Measurements from ENCODE around the gene SLC43A2. TPM values are rescaled to one million over a fixed set of nuclear protein-coding genes. Genes with fewer than 3 reads are reported as not detected.

Gene SLC43A2
- total and polyA plus RNA-seq, 10 of the 15 experiments (the other 5 are each of a cell fraction or from before 2014, with no cell fraction given), result 0.03 to 14.0 (median 5.3) TPM

GRCh38 chr17:1628856-1629503 lies 346 bp upstream of the SLC43A2 start (continued):
- TF ChIP-seq, protein P1, sequence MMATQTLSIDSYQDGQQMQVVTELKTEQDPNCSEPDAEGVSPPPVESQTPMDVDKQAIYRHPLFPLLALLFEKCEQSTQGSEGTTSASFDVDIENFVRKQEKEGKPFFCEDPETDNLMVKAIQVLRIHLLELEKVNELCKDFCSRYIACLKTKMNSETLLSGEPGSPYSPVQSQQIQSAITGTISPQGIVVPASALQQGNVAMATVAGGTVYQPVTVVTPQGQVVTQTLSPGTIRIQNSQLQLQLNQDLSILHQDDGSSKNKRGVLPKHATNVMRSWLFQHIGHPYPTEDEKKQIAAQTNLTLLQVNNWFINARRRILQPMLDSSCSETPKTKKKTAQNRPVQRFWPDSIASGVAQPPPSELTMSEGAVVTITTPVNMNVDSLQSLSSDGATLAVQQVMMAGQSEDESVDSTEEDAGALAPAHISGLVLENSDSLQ (IDR thresholded peaks at IDR 0.05), result no peak
- TF ChIP-seq HDAC6 (IDR thresholded peaks at IDR 0.05; ENCODE audit: unreplicated experiment) (no peak), SP1 (IDR thresholded peaks at IDR 0.05; ENCODE audit: low read depth, low read length) (no peak), HSF1 (IDR thresholded peaks at IDR 0.05; ENCODE audit: low read depth, low read length) (no peak), MYC (IDR thresholded peaks at IDR 0.05; ENCODE audit: insufficient read depth, insufficient read length, insufficient replicate concordance, low read length, severe bottlenecking) (no peak), DPF2 (IDR thresholded peaks at IDR 0.05) (peak; percentile 75), RBBP5 (conservative IDR thresholded peaks at IDR 0.05) (no peak), BHLHE40 (IDR thresholded peaks at IDR 0.05; ENCODE audit: borderline replicate concordance in 1 of 2, low read depth in 2 of 2, low read length in 1 of 2) (peak in 1 of 2 experiments; percentile 48; a peak in 2 of 4 replicates), E2F4 (IDR thresholded peaks at IDR 0.05; ENCODE audit: low read depth, low read length) (no peak; the same call in 1 of the 2 replicates), NR2C1 (IDR thresholded peaks at IDR 0.05) (peak; percentile 63), YY1 (IDR thresholded peaks at IDR 0.05; ENCODE audit: low read depth, low read length) (peak; percentile 15; the same call in 1 of the 2 replicates), SPI1 (IDR thresholded peaks at IDR 0.05; ENCODE audit: borderline replicate concordance, insufficient read depth, low read depth, low read length) (no peak), ZNF274 (IDR thresholded peaks at IDR 0.05; ENCODE audit: insufficient read depth, insufficient read length) (no peak), ZNF592 (IDR thresholded peaks at IDR 0.05) (peak; percentile 83), SREBF2 (IDR thresholded peaks at IDR 0.05; ENCODE audit: low read length) (no peak), POLR2A (IDR thresholded peaks at IDR 0.05; ENCODE audit: low read depth, low read length) (peak; percentile 70), ZNF24 (IDR thresholded peaks at IDR 0.05) (0 out of 2 replicates have a peak, but pooled peaks have one; percentile 42), CHD4 (IDR thresholded peaks at IDR 0.05) (no peak), BMI1 (IDR thresholded peaks at IDR 0.05; ENCODE audit: borderline replicate concordance) (no peak), HDAC2 (IDR thresholded peaks at IDR 0.05) (no peak), CTCF (IDR thresholded peaks at IDR 0.05 in 2 of 3, conservative IDR thresholded peaks at IDR 0.05 in 1 of 3; ENCODE audit: control insufficient read depth in 2 of 3, extremely low read depth in 1 of 3, insufficient read depth in 1 of 3, low read depth in 3 of 3, low read length in 3 of 3) (peak in 2 of 3 experiments; percentile 30 to 51; a peak in 4 of 6 replicates)

Data from GM12878 (cell line).